SIG-M5 treated with dmso at 0.1 percent for 504 hours (cell line): Measurements from ENCODE around the gene FAM151B.

Experiments
- DNase-seq: peaks from one replicate; lab custom pipeline; 2025; ENCODE audit not compliant: unreplicated experiment; lab: John Stamatoyannopoulos, UW

Gene FAM151B

GRCh38 chr5:80584770-80585169 lies 96.9 kb downstream of the FAM151B start:
- DNase-seq = no peak

- no peak for DNase-seq
Measured at GRCh38 chr5:80588858-80589540, 101.1 kb downstream of the FAM151B start.

GRCh38 chr5:80590766-80591165 lies 102.9 kb downstream of the FAM151B start:
- DNase-seq = no peak

GRCh38 chr5:80591352-80591751 lies 103.5 kb downstream of the FAM151B start:
- DNase-seq = no peak

GRCh38 chr5:80592105-80592504 lies 104.2 kb downstream of the FAM151B start:
- DNase-seq = no peak
